GM12801 (cell line): ENCODE measurements around the gene CLEC11A.

Experiments used
- TF ChIP-seq, protein P1 (sequence below): IDR thresholded peaks from one replicate; pipeline ENCODE4 v1.5.1; 2011; ENCODE audit warnings: control low read depth; ENCODE audit not compliant: insufficient read length; ENCODE audit errors: extremely low read depth

CLEC11A gene

DNA sequence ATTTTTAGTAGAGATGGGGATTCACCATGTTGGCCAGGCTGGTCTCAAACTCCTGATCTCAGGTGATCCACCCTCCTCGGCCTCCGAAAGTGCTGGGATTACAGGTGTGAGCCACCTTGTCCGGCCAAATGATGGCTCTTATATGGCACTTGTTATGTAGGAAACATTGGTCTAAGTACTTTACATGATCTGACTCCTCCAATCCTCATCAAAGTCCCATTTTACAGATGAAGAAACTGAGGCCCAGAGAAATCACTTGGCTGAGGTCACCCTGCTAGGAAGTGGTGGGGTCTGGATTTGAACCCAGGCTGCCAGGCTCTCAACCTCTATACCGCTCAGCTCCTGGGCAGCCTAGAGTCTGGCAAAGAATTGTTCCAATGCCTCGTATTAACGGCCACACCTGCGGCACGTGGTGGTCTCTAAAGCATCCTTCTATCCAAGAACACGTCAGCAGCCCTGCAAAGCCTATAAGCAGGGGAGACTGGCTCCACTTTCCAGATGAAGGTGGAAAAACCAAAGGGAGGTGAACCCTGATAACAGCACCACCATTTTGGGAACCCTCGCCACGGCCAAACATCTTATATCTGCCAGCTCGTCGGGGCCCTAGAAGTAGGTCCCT, 21.7 kb upstream of the CLEC11A start:
- TF ChIP-seq, protein P1, sequence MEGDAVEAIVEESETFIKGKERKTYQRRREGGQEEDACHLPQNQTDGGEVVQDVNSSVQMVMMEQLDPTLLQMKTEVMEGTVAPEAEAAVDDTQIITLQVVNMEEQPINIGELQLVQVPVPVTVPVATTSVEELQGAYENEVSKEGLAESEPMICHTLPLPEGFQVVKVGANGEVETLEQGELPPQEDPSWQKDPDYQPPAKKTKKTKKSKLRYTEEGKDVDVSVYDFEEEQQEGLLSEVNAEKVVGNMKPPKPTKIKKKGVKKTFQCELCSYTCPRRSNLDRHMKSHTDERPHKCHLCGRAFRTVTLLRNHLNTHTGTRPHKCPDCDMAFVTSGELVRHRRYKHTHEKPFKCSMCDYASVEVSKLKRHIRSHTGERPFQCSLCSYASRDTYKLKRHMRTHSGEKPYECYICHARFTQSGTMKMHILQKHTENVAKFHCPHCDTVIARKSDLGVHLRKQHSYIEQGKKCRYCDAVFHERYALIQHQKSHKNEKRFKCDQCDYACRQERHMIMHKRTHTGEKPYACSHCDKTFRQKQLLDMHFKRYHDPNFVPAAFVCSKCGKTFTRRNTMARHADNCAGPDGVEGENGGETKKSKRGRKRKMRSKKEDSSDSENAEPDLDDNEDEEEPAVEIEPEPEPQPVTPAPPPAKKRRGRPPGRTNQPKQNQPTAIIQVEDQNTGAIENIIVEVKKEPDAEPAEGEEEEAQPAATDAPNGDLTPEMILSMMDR, result no peak

GRCh38 chr19:50702158-50702870, 20.9 kb upstream of the CLEC11A start:
- TF ChIP-seq, protein P1, result no peak

GRCh38 chr19:50702871-50703829, 20.0 kb upstream of the CLEC11A start:
- TF ChIP-seq, protein P1, result no peak

GRCh38 chr19:50703915-50704796, 19.0 kb upstream of the CLEC11A start:
- TF ChIP-seq, protein P1, result no peak

DNA sequence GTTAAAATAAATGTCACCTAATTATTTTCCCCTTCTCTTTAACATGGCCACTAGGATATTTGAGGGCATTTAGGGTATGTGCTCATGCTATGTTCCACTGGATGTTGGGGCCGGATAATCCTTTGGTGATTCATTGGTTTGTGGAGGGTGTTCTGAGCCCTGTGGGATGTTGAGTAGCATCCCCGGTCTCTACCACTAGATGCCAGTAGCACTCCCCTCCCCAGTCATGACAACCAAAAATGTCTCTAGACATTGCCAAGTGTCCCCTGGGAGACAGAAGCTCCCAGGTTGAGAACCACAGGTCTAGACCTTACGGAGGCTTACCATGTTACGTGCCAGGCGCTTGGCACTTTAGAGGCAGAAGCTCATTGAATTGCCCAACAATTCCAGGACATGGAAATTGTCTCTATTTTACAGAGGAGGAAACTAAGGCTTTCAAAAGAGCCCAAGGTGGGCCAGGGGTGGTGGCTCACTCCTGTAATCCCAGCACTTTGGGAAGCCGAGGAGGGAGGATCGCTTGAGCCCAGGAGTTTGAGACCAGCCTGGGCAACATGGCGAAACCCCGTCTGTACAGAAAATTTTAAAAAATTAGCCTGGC, 17.6 kb upstream of the CLEC11A start:
- TF ChIP-seq, protein P1, result no peak

GRCh38 chr19:50706387-50706786, 16.8 kb upstream of the CLEC11A start:
- TF ChIP-seq, protein P1, result no peak
